ENCODE data around the gene PKNOX2.

The PKNOX2 gene

GRCh38 chr11:125402435-125402834, 237.9 kb downstream of the PKNOX2 start:
- no peak for DNase-seq (ENCODE audit: low read depth)
- no peak for TF ChIP-seq CTCF (IDR thresholded peaks at IDR 0.05; ENCODE audit: low read depth, low read length, missing control alignments)
- no peak overlapping the region for H3K4me3 ChIP-seq (ENCODE audit: low read depth, low read length)

GRCh38 chr11:125404157-125404810, 239.7 kb downstream of the PKNOX2 start:
- no peak overlapping the region for H3K4me3 ChIP-seq (ENCODE audit: low read depth, low read length)
- TF ChIP-seq CTCF (IDR thresholded peaks at IDR 0.05; ENCODE audit: low read depth, low read length, missing control alignments), result no peak
- no peak for DNase-seq (ENCODE audit: low read depth)

DNA sequence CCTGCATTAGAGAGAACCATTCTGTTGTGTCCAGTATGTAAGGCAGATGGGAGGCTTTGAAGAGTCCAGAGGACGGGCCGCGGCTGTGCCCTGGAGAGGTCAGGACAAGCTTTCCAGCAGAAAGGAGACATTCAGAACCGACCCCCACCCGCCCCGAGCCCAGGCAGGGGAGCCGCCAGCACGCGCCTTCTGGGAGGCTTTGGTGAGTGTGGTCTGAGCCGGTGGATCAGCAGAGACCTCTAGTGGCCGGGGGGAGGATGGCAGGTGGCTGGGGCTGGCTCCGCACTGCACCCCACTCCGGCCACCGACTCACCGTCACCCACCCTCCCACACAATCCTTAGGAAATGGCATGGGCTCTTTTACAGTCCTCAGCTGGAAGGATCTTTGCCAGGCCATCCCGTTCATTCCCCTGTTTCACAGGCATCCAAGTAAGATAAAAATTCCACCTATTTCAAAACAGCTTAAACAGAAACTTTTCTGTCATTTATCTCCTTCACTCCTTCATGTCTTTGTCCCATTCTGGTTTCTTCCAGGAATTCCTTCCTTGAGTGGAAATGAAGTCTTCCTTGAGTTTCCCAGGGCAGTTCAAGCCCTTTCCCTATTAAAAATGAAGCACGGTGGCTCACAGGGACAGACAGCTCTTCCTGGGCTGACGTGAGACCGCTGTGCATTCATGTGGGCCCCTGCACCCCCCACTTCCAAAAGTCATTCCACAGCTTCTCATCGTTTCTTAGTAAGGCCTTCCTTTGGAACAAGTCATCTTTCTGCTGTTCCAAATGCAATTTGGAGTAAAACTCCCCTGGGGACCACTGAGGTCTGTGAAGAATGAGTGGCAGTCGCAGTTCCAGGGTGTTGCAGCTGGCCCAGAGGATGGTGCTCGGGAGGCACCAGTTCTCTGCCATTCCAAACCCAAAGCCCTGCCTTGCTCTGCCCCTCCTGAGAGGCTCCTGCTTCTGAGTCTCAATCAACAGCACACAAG, 240.6 kb downstream of the PKNOX2 start:
- no peak overlapping the region for H3K4me3 ChIP-seq (ENCODE audit: low read depth, low read length)
- peak; percentile 98 for TF ChIP-seq CTCF (IDR thresholded peaks at IDR 0.05; ENCODE audit: low read depth, low read length, missing control alignments)
- DNase-seq (ENCODE audit: low read depth), result no peak

- no peak for DNase-seq (ENCODE audit: low read depth)
- H3K4me3 ChIP-seq (ENCODE audit: low read depth, low read length), result no peak overlapping the region
- no peak for TF ChIP-seq CTCF (IDR thresholded peaks at IDR 0.05; ENCODE audit: low read depth, low read length, missing control alignments)
Measured at GRCh38 chr11:125407046-125407445, 242.5 kb downstream of the PKNOX2 start.

- no peak overlapping the region for H3K4me3 ChIP-seq (ENCODE audit: low read depth, low read length)
- no peak for DNase-seq (ENCODE audit: low read depth)
- TF ChIP-seq CTCF (IDR thresholded peaks at IDR 0.05; ENCODE audit: low read depth, low read length, missing control alignments), result no peak
Measured at GRCh38 chr11:125408311-125408711, 243.8 kb downstream of the PKNOX2 start.

- DNase-seq (ENCODE audit: low read depth), result no peak
- TF ChIP-seq CTCF (IDR thresholded peaks at IDR 0.05; ENCODE audit: low read depth, low read length, missing control alignments), result no peak
Measured at GRCh38 chr11:125410091-125410490, 245.5 kb downstream of the PKNOX2 start.

More at GRCh38 chr11:125410091-125410490, 245.5 kb downstream of the PKNOX2 start:
- H3K4me3 ChIP-seq (ENCODE audit: low read depth, low read length), result no peak overlapping the region
